Inferior parietal cortex (tissue), 1 donor: ENCODE data around the gene PTPRG.

Source experiments
- DNase-seq: peaks from one replicate; pipeline ENCODE4 v3.0.0-alpha.2; 2016; ENCODE audit errors: extremely low spot score

The PTPRG gene

GRCh38 chr3:61650719-61651410, 89.5 kb downstream of the PTPRG start:
- DNase-seq, result no peak

- DNase-seq, result no peak
These were observed 96.3 kb downstream of the PTPRG start for GRCh38 chr3:61657689-61658088.

- DNase-seq, result no peak
These were observed 101.5 kb downstream of the PTPRG start for GRCh38 chr3:61662861-61663260.

- DNase-seq, result no peak
These were observed 102.2 kb downstream of the PTPRG start for GRCh38 chr3:61663356-61664104.

GRCh38 chr3:61664105-61664482, 102.7 kb downstream of the PTPRG start:
- DNase-seq, result no peak

- DNase-seq, result no peak
These were observed 103.8 kb downstream of the PTPRG start for GRCh38 chr3:61665121-61665520.

GRCh38 chr3:61665987-61666386, 104.6 kb downstream of the PTPRG start:
- no peak for DNase-seq

GRCh38 chr3:61666615-61667330, 105.4 kb downstream of the PTPRG start:
- DNase-seq, result no peak

GRCh38 chr3:61667383-61667782, 106.0 kb downstream of the PTPRG start:
- no peak for DNase-seq

GRCh38 chr3:61667814-61668213, 106.4 kb downstream of the PTPRG start:
- no peak for DNase-seq

GRCh38 chr3:61668317-61668864, 107.0 kb downstream of the PTPRG start:
- DNase-seq, result no peak

GRCh38 chr3:61669203-61669602, 107.8 kb downstream of the PTPRG start:
- no peak for DNase-seq

GRCh38 chr3:61669668-61670299, 108.4 kb downstream of the PTPRG start:
- no peak for DNase-seq

GRCh38 chr3:61673651-61674050, 112.3 kb downstream of the PTPRG start:
- no peak for DNase-seq

- DNase-seq, result no peak
These were observed 113.2 kb downstream of the PTPRG start for GRCh38 chr3:61674596-61674995.

- DNase-seq, result no peak
These were observed 117.7 kb downstream of the PTPRG start for GRCh38 chr3:61679026-61679425.

GRCh38 chr3:61680617-61681016, 119.2 kb downstream of the PTPRG start:
- DNase-seq, result no peak

GRCh38 chr3:61681636-61682035, 120.3 kb downstream of the PTPRG start:
- no peak for DNase-seq

GRCh38 chr3:61682671-61683548, 121.5 kb downstream of the PTPRG start:
- no peak for DNase-seq

GRCh38 chr3:61683549-61684236, 122.3 kb downstream of the PTPRG start:
- DNase-seq, result no peak
